Activated CD4-positive, alpha-beta T cell treated with anti-CD3 and anti-CD28 coated beads, Interleukin-2, amount 50 U/mL, for 1 hour (primary cell): ENCODE data around the gene DLG5.
A peak's percentile ranks its signal among the peaks of the same experiment; 100 is the strongest.

Experiments used
- DNase-seq: peaks from one replicate; pipeline ENCODE4 v3.0.0-alpha.2; 2020

Gene DLG5

GRCh38 chr10:77863446-77863845, 63.1 kb downstream of the DLG5 start:
- DNase-seq, result no peak

- no peak for DNase-seq
Measured at GRCh38 chr10:77862595-77862994, 64.0 kb downstream of the DLG5 start.

GRCh38 chr10:77861366-77861765, 65.2 kb downstream of the DLG5 start:
- no peak for DNase-seq

GRCh38 chr10:77859865-77860282, 66.7 kb downstream of the DLG5 start:
- no peak for DNase-seq

GRCh38 chr10:77859200-77859864, 67.2 kb downstream of the DLG5 start:
- DNase-seq, result no peak

GRCh38 chr10:77857272-77857671, 69.3 kb downstream of the DLG5 start:
- DNase-seq, result no peak

GRCh38 chr10:77856566-77856965, 70.0 kb downstream of the DLG5 start:
- DNase-seq, result no peak

- DNase-seq, result no peak
Measured at GRCh38 chr10:77855404-77856155, 71.0 kb downstream of the DLG5 start.

- DNase-seq, result no peak
Measured at GRCh38 chr10:77854115-77854514, 72.4 kb downstream of the DLG5 start.

- no peak for DNase-seq
Measured at GRCh38 chr10:77853256-77853655, 73.3 kb downstream of the DLG5 start.

GRCh38 chr10:77850620-77851231, 75.8 kb downstream of the DLG5 start:
- no peak for DNase-seq

- DNase-seq, result no peak
Measured at GRCh38 chr10:77849039-77849664, 77.4 kb downstream of the DLG5 start.

- peak; percentile 59 for DNase-seq
Measured at GRCh38 chr10:77846718-77847311, 79.7 kb downstream of the DLG5 start.

- DNase-seq, result no peak
Measured at GRCh38 chr10:77845451-77845850, 81.1 kb downstream of the DLG5 start.

- no peak for DNase-seq
Measured at GRCh38 chr10:77844713-77845445, 81.7 kb downstream of the DLG5 start.

- no peak for DNase-seq
Measured at GRCh38 chr10:77844177-77844576, 82.4 kb downstream of the DLG5 start.

GRCh38 chr10:77843264-77843663, 83.3 kb downstream of the DLG5 start:
- no peak for DNase-seq

GRCh38 chr10:77842652-77843212, 83.8 kb downstream of the DLG5 start:
- DNase-seq, result no peak

GRCh38 chr10:77841711-77842375, 84.7 kb downstream of the DLG5 start:
- DNase-seq, result no peak

- DNase-seq, result no peak
Measured at GRCh38 chr10:77840636-77841035, 85.9 kb downstream of the DLG5 start.

GRCh38 chr10:77837925-77838595, 88.5 kb downstream of the DLG5 start:
- no peak for DNase-seq
